Upper lobe of left lung (tissue), 4 donors: ENCODE data around the gene RALGAPB.

Source experiments
- CTCF ChIP-seq, 6 experiments: fragments of 450-650 bp in 4 of 6; fragments of 200-600 bp in 2 of 6; sonication (generic) in 2 of 6; IDR thresholded peaks; one replicate each; pipeline ENCODE4 v1.5.1; 2016 to 2019; ENCODE audit warnings: antibody characterized with exemption in 6 of 6
- POLR2A ChIP-seq, 4 donors: fragments of 450-650 bp; IDR thresholded peaks; one replicate each; pipeline ENCODE4 v1.5.1; 2016 to 2017; ENCODE audit warnings: antibody characterized with exemption in 4 of 4, mild to moderate bottlenecking in 2 of 4

- TF ChIP-seq CTCF (IDR thresholded peaks at IDR 0.05) (no peak), POLR2A (IDR thresholded peaks at IDR 0.05) (no peak)
These were observed 86.1 kb downstream of the RALGAPB start for GRCh38 chr20:38558596-38559360.
